Astrocyte (in vitro differentiated cells and primary cell): Measurements from ENCODE around the gene CTNND2. TPM values are rescaled to one million over a fixed set of nuclear protein-coding genes. Genes with fewer than 3 reads are reported as not detected.

Experiments
- DNase-seq: peaks from one replicate; pipeline ENCODE4 v3.0.0-alpha.2; 2010; ENCODE audit warnings: low read depth
- FAIRE-seq: peaks from 2 replicates; lab custom pipeline; 2011; peaks lifted over from hg19 to GRCh38; lab: Jason Lieb, UNC
- H2AFZ ChIP-seq: 2 replicates; pipeline ENCODE4 v1.6.0; 2012; ENCODE audit warnings: low read depth, low read length, inconsistent platforms
- H3K27ac ChIP-seq: 2 replicates; pipeline ENCODE4 v1.5.1; 2011; ENCODE audit warnings: low read depth, low read length, inconsistent platforms
- H3K27me3 ChIP-seq: 2 replicates; pipeline ENCODE4 v1.6.0; 2011; ENCODE audit warnings: low read length, inconsistent platforms; ENCODE audit not compliant: insufficient read depth
- H3K36me3 ChIP-seq: 2 replicates; pipeline ENCODE4 v1.5.1; 2011; ENCODE audit warnings: low read length, inconsistent platforms; ENCODE audit not compliant: insufficient read depth
- H3K4me1 ChIP-seq: 2 replicates; pipeline ENCODE4 v1.5.1; 2011; ENCODE audit warnings: low read length, inconsistent platforms; ENCODE audit not compliant: insufficient read depth
- H3K4me2 ChIP-seq: 2 replicates; pipeline ENCODE4 v1.6.0; 2012; ENCODE audit warnings: low read length, inconsistent platforms
- H3K4me3 ChIP-seq: 2 replicates; pipeline ENCODE4 v1.5.1; 2011; ENCODE audit warnings: low read depth, mild to moderate bottlenecking, low read length, inconsistent platforms; ENCODE audit not compliant: insufficient read depth
- H3K79me2 ChIP-seq: 2 replicates; pipeline ENCODE4 v1.6.0; 2012; ENCODE audit warnings: mild to moderate bottlenecking, low read length, inconsistent platforms; ENCODE audit not compliant: insufficient read depth
- H3K9ac ChIP-seq: 2 replicates; pipeline ENCODE4 v1.6.0; 2012; ENCODE audit warnings: mild to moderate bottlenecking, low read length, inconsistent platforms
- H3K9me3 ChIP-seq: 2 replicates; pipeline ENCODE4 v1.5.1; 2012; ENCODE audit warnings: low read depth, mild to moderate bottlenecking, low read length, inconsistent platforms; ENCODE audit not compliant: insufficient read depth
- H4K20me1 ChIP-seq: 2 replicates; pipeline ENCODE4 v1.6.0; 2012; ENCODE audit warnings: low read length, inconsistent platforms; ENCODE audit not compliant: insufficient read depth
- H3K27ac Mint-ChIP-seq: one replicate; pipeline ENCODE4 v1.8.0; 2021; ENCODE audit warnings: mild to moderate bottlenecking, mixed read lengths; ENCODE audit not compliant: unreplicated experiment
- H3K27me3 Mint-ChIP-seq: one replicate; pipeline ENCODE4 v1.8.0; 2021; ENCODE audit warnings: low read depth, mixed read lengths; ENCODE audit not compliant: unreplicated experiment
- H3K36me3 Mint-ChIP-seq: one replicate; pipeline ENCODE4 v1.8.0; 2021; ENCODE audit warnings: low read depth, mixed read lengths; ENCODE audit not compliant: unreplicated experiment
- H3K4me1 Mint-ChIP-seq: one replicate; pipeline ENCODE4 v1.8.0; 2021; ENCODE audit warnings: low read depth, mixed read lengths; ENCODE audit not compliant: unreplicated experiment
- H3K4me3 Mint-ChIP-seq: one replicate; pipeline ENCODE4 v1.8.0; 2021; ENCODE audit warnings: mild to moderate bottlenecking, moderate library complexity, mixed read lengths; ENCODE audit not compliant: unreplicated experiment
- H3K9me3 Mint-ChIP-seq: one replicate; pipeline ENCODE4 v1.8.0; 2021; ENCODE audit warnings: mild to moderate bottlenecking, mixed read lengths; ENCODE audit not compliant: unreplicated experiment
- CTCF ChIP-seq: IDR thresholded peaks from 2 replicates; pipeline ENCODE4 v1.5.1; 2011; ENCODE audit warnings: low read depth, mild to moderate bottlenecking, inconsistent platforms, low read length, moderate library complexity; ENCODE audit not compliant: insufficient read depth
- EZH2 ChIP-seq: IDR thresholded peaks from 2 replicates; pipeline ENCODE4 v1.6.1; 2012; ENCODE audit warnings: mild to moderate bottlenecking, low read length, inconsistent platforms; ENCODE audit not compliant: insufficient read depth
- total RNA-seq: library from RNA; stranded (reverse); gene quantifications from 2 replicates; pipeline ENCODE4 v1.2.1, GENCODE V29; 2021

The CTNND2 gene
- total RNA-seq, 1 donor from 2014 or later = 4.5 TPM

DNA sequence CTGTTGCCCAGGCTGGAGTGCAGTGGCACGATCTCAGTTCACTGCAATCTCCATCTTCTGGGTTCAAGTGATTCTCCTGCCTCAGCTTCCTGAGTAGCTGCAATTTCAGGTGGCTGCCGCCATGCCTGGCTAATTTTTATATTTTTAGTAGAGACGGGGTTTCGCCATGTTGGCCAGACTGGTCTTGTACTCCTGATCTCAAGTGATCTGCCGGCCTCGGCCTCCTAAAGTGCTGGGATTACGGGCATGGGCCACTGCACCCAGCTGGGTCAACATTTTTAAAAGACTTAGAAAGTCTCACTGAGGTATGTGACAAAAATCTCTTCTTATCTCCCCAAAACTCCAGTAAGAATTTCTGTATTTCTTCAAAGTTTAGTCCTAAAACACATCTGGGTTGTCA lies 211.6 kb downstream of the CTNND2 start:
- H3K4me1 Mint-ChIP-seq = no peaks in the 10 kb centered on the region
- H3K9me3 Mint-ChIP-seq = no peaks in the 10 kb centered on the region
- no peaks in the 10 kb centered on the region for H3K36me3 ChIP-seq
- H3K79me2 ChIP-seq = no peaks in the 10 kb centered on the region
- no peak overlapping the region for H3K4me3 ChIP-seq
- no peak overlapping the region for H3K27ac ChIP-seq
- H3K9me3 ChIP-seq = no peaks in the 10 kb centered on the region
- no peak overlapping the region for H3K27ac Mint-ChIP-seq
- no peak overlapping the region for H2AFZ ChIP-seq
- no peaks in the 10 kb centered on the region for H3K27me3 ChIP-seq
- no peak for FAIRE-seq
- no peak overlapping the region for H3K4me2 ChIP-seq
- no peak for DNase-seq
- no peaks in the 10 kb centered on the region for H3K36me3 Mint-ChIP-seq
- peaks cover 2% of the 10 kb centered on the region for H3K27me3 Mint-ChIP-seq
- no peaks in the 10 kb centered on the region for H4K20me1 ChIP-seq
- TF ChIP-seq CTCF = no peak
- no peak for TF ChIP-seq EZH2
- no peaks in the 10 kb centered on the region for H3K4me1 ChIP-seq
- H3K9ac ChIP-seq = no peak overlapping the region
- no peak overlapping the region for H3K4me3 Mint-ChIP-seq

DNA sequence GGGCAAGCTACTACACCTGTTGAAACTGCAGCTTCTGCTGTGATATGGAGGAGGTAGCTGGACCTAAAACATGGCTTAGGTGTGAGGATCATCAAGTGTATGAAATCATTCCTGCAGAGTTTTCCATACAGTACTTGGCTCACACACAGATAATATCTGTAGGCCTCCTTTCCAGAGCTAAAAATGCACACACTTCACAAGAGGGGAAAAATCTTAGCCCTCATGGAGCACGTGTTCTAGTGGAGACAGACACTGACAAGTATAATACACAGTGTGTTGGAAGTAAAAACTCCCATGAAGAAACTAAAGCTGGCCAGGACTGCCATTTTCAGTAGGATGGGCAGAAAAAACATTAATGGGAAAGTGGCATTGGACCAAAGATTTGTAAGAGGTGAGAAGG lies 216.7 kb downstream of the CTNND2 start:
- Mint-ChIP-seq H3K27me3 (peaks cover 2% of the 10 kb centered on the region), H3K27ac (no peak overlapping the region)
- TF ChIP-seq CTCF = no peak
- TF ChIP-seq EZH2 = no peak

GRCh38 chr5:11684607-11685006 lies 219.6 kb downstream of the CTNND2 start:
- FAIRE-seq = no peak
- TF ChIP-seq EZH2 (no peak), CTCF (no peak)
- H3K4me2 ChIP-seq = no peak overlapping the region
- H3K9ac ChIP-seq = no peak overlapping the region
- H4K20me1 ChIP-seq = no peaks in the 10 kb centered on the region
- H3K9me3 ChIP-seq = no peaks in the 10 kb centered on the region
- Mint-ChIP-seq H3K27me3 (peaks cover 5% of the 10 kb centered on the region), H3K9me3 (no peaks in the 10 kb centered on the region), H3K4me1 (no peaks in the 10 kb centered on the region), H3K36me3 (no peaks in the 10 kb centered on the region), H3K4me3 (no peak overlapping the region), H3K27ac (no peak overlapping the region)
- H3K4me3 ChIP-seq = no peak overlapping the region
- H2AFZ ChIP-seq = no peak overlapping the region
- H3K36me3 ChIP-seq = no peaks in the 10 kb centered on the region
- no peak overlapping the region for H3K27ac ChIP-seq
- H3K79me2 ChIP-seq = no peaks in the 10 kb centered on the region
- no peaks in the 10 kb centered on the region for H3K27me3 ChIP-seq
- no peaks in the 10 kb centered on the region for H3K4me1 ChIP-seq
- DNase-seq = no peak

More for the DNA sequence above, 216.7 kb downstream of the CTNND2 start:
- no peaks in the 10 kb centered on the region for H3K27me3 ChIP-seq
- no peaks in the 10 kb centered on the region for H3K79me2 ChIP-seq
- no peak overlapping the region for H3K4me2 ChIP-seq
- Mint-ChIP-seq H3K9me3 (no peaks in the 10 kb centered on the region), H3K4me1 (no peaks in the 10 kb centered on the region), H3K4me3 (no peak overlapping the region), H3K36me3 (no peaks in the 10 kb centered on the region)
- DNase-seq (no peak), FAIRE-seq (no peak)
- no peaks in the 10 kb centered on the region for H4K20me1 ChIP-seq
- H3K4me1 ChIP-seq = no peaks in the 10 kb centered on the region
- no peak overlapping the region for H3K9ac ChIP-seq
- no peak overlapping the region for H3K4me3 ChIP-seq
- H3K9me3 ChIP-seq = no peaks in the 10 kb centered on the region
- no peak overlapping the region for H2AFZ ChIP-seq
- H3K27ac ChIP-seq = no peak overlapping the region
- H3K36me3 ChIP-seq = no peaks in the 10 kb centered on the region
